ENCODE results near the gene CLEC16A.
"Not testable (repeated sequence)": the region's sequence is repeated elsewhere in the genome, so short reads cannot be mapped to it uniquely, and the experiment has no call there.

Gene CLEC16A

GRCh38 chr16:10926094-10926493 lies 18.3 kb upstream of the CLEC16A start:
- DNase-seq = no peak

GRCh38 chr16:10926867-10927266 lies 17.5 kb upstream of the CLEC16A start:
- no peak for DNase-seq

- no peak for DNase-seq
Observed at GRCh38 chr16:10927497-10928112, 16.8 kb upstream of the CLEC16A start.

- DNase-seq = not testable (repeated sequence)
Observed at GRCh38 chr16:10929097-10929496, 15.3 kb upstream of the CLEC16A start.

GRCh38 chr16:10929853-10930754 lies 14.3 kb upstream of the CLEC16A start:
- no peak for DNase-seq

GRCh38 chr16:10930755-10931093 lies 13.6 kb upstream of the CLEC16A start:
- no peak for DNase-seq

- no peak for DNase-seq
Observed at GRCh38 chr16:10931134-10931533, 13.2 kb upstream of the CLEC16A start.

GRCh38 chr16:10931977-10932632 lies 12.3 kb upstream of the CLEC16A start:
- DNase-seq = no peak

- no peak for DNase-seq
Observed at GRCh38 chr16:10932959-10933710, 11.2 kb upstream of the CLEC16A start.

GRCh38 chr16:10933865-10934264 lies 10.5 kb upstream of the CLEC16A start:
- no peak for DNase-seq

GRCh38 chr16:10934325-10935107 lies 9.8 kb upstream of the CLEC16A start:
- DNase-seq = no peak

GRCh38 chr16:10935226-10935915 lies 9.0 kb upstream of the CLEC16A start:
- DNase-seq = no peak

GRCh38 chr16:10936272-10936984 lies 7.9 kb upstream of the CLEC16A start:
- no peak for DNase-seq

- no peak for DNase-seq
Observed at GRCh38 chr16:10937068-10937859, 7.1 kb upstream of the CLEC16A start.

GRCh38 chr16:10938321-10938720 lies 6.0 kb upstream of the CLEC16A start:
- no peak for DNase-seq

- no peak for DNase-seq
Observed at GRCh38 chr16:10938796-10939648, 5.3 kb upstream of the CLEC16A start.

GRCh38 chr16:10939649-10940234 lies 4.6 kb upstream of the CLEC16A start:
- DNase-seq = no peak

GRCh38 chr16:10940501-10941079 lies 3.8 kb upstream of the CLEC16A start:
- no peak for DNase-seq

Data from fibroblast of skin of scalp (primary cell).